ENCODE results near the gene ZCCHC13.
"Not testable (repeated sequence)": the region's sequence is repeated elsewhere in the genome, so short reads cannot be mapped to it uniquely, and the experiment has no call there.

The ZCCHC13 gene

DNA sequence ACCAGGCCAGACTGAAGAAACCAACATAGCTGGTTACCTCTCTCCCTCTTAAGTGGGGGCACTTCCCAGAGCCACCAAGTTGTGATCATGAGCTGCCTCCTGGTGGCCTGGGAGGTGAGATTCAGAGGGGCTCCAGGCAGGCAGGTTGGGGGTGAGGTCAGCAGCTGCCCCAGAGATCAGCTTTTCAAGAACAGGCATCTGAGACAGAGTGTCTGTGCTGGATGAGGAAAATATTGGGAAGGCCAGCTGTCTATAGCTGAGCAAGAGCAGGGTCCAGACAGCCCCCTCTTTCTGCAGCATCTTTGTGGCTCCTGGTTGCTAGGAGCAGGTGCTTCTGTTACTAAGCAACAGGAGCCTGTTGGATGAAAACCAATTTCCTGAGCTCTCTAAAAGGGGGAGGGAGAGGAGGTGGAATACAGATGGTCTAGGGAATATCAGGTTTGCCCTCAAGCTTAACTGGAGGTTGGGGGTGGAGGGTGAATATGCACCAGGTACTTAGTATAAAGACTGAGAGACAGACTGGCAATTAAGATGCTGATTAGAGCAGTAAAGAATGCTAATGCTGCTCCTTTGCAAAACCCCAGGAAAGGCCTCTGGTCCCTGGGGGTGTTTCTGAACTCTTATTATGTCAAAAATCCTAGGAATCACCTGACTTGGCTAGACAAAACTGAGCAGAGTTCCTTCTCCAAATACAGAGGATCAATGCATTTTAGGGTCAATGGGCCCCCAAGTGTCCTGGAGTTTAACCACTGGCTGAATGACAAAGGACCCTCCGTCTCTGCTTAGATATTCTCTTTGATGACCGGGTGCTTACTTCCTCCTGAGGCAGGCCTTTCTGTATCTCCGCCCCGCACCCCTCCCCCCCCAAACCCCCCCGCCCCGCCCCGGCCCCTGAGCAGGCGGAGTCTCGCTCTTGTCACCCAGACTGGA lies 21.4 kb downstream of the ZCCHC13 start:
- TF ChIP-seq GABPA (IDR thresholded peaks at IDR 0.05; ENCODE audit: low read depth) (no peak), POLR2AphosphoS5 (IDR thresholded peaks at IDR 0.05; ENCODE audit: low read depth) (no peak), CTCF (IDR thresholded peaks at IDR 0.05; ENCODE audit: insufficient read depth, low read length) (no peak)
- Histone ChIP-seq H3K4me3 (replicated peaks; ENCODE audit: insufficient read depth, low read length) (no peak overlapping the region), H3K27ac (replicated peaks) (no peak overlapping the region), H3K27me3 (ENCODE audit: insufficient read depth, poor library complexity, severe bottlenecking) (no peaks in the 10 kb centered on the region)
- DNase-seq (ENCODE audit: low read depth in 1 of 2, low spot score in 1 of 2): no peak

DNA sequence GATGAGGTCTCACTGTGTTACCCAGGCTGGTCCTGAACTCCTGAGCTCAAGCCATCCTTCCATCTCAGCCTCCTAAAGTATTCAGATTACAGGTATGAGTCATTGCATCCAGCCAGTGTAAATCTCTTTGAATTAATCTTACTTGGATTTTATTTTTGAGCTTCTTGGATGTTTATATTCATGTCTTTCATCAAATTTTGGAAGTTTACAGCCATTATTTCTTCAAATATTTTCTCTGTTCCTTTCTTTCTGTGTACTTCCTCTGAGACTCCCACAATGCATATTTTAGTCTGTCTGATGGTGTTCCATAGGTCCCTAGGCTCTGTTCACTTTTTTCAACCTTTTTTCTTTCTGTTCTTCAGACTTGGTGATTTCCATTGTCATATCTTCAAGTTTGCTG lies 34.9 kb downstream of the ZCCHC13 start:
- Histone ChIP-seq H3K27ac (replicated peaks) (no peak overlapping the region), H3K4me3 (replicated peaks; ENCODE audit: insufficient read depth, low read length) (no peak overlapping the region), H3K27me3 (ENCODE audit: insufficient read depth, poor library complexity, severe bottlenecking) (no peaks in the 10 kb centered on the region)
- no peak for DNase-seq (ENCODE audit: low read depth in 1 of 2, low spot score in 1 of 2)
- no peak for TF ChIP-seq GABPA (IDR thresholded peaks at IDR 0.05; ENCODE audit: low read depth)
- TF ChIP-seq, protein P1, sequence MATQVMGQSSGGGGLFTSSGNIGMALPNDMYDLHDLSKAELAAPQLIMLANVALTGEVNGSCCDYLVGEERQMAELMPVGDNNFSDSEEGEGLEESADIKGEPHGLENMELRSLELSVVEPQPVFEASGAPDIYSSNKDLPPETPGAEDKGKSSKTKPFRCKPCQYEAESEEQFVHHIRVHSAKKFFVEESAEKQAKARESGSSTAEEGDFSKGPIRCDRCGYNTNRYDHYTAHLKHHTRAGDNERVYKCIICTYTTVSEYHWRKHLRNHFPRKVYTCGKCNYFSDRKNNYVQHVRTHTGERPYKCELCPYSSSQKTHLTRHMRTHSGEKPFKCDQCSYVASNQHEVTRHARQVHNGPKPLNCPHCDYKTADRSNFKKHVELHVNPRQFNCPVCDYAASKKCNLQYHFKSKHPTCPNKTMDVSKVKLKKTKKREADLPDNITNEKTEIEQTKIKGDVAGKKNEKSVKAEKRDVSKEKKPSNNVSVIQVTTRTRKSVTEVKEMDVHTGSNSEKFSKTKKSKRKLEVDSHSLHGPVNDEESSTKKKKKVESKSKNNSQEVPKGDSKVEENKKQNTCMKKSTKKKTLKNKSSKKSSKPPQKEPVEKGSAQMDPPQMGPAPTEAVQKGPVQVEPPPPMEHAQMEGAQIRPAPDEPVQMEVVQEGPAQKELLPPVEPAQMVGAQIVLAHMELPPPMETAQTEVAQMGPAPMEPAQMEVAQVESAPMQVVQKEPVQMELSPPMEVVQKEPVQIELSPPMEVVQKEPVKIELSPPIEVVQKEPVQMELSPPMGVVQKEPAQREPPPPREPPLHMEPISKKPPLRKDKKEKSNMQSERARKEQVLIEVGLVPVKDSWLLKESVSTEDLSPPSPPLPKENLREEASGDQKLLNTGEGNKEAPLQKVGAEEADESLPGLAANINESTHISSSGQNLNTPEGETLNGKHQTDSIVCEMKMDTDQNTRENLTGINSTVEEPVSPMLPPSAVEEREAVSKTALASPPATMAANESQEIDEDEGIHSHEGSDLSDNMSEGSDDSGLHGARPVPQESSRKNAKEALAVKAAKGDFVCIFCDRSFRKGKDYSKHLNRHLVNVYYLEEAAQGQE (IDR thresholded peaks at IDR 0.05; ENCODE audit: insufficient replicate concordance, low read depth): no peak
- no peak for TF ChIP-seq CTCF (IDR thresholded peaks at IDR 0.05; ENCODE audit: insufficient read depth, low read length)
- no peak for TF ChIP-seq POLR2AphosphoS5 (IDR thresholded peaks at IDR 0.05; ENCODE audit: low read depth)
- no peak for TF ChIP-seq SPI1 (IDR thresholded peaks at IDR 0.05; ENCODE audit: borderline replicate concordance, low read depth)

GRCh38 chrX:74340051-74340450 lies 36.1 kb downstream of the ZCCHC13 start:
- no peak overlapping the region for H3K4me3 ChIP-seq (replicated peaks; ENCODE audit: insufficient read depth, low read length)
- no peak overlapping the region for H3K27ac ChIP-seq (replicated peaks)
- no peak for TF ChIP-seq CTCF (IDR thresholded peaks at IDR 0.05; ENCODE audit: insufficient read depth, low read length)
- no peak for TF ChIP-seq POLR2AphosphoS5 (IDR thresholded peaks at IDR 0.05; ENCODE audit: low read depth)
- TF ChIP-seq, protein P1 (IDR thresholded peaks at IDR 0.05; ENCODE audit: insufficient replicate concordance, low read depth): no peak
- TF ChIP-seq GABPA (IDR thresholded peaks at IDR 0.05; ENCODE audit: low read depth): no peak
- no peak for TF ChIP-seq SPI1 (IDR thresholded peaks at IDR 0.05; ENCODE audit: borderline replicate concordance, low read depth)
- no peak for DNase-seq (ENCODE audit: low read depth in 1 of 2, low spot score in 1 of 2)
- no peaks in the 10 kb centered on the region for H3K27me3 ChIP-seq (ENCODE audit: insufficient read depth, poor library complexity, severe bottlenecking)

DNA sequence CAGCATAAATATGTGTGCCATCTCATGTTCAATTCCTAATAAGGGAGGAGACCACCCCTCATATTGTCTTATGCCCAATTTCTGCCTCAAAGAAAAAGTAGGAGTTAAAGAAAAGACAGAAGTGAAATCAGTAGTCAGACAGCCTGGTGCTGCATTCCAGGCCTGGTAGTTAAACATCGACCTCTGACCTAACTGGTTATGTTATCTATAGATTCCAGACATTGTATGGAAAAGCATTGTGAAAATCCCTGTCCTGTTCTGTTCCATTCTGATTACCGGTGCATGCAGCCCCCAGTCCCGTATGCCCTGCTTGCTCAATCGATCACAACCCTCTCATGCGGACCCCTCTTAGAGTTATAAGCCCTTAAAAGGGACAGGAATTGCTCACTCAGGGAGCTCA lies 38.2 kb downstream of the ZCCHC13 start:
- not testable (repeated sequence) for H3K27ac ChIP-seq (replicated peaks); DNase-seq (ENCODE audit: low read depth in 1 of 2, low spot score in 1 of 2); H3K4me3 ChIP-seq (replicated peaks; ENCODE audit: insufficient read depth, low read length); H3K27me3 ChIP-seq (ENCODE audit: insufficient read depth, poor library complexity, severe bottlenecking)

Measured in HL-60 (cell line).